ENCODE measurements around the gene BRSK1. TPM values are rescaled to one million over a fixed set of nuclear protein-coding genes. Genes with fewer than 3 reads are reported as not detected.

BRSK1 gene
- total and polyA plus RNA-seq, 4 donors = 46.4 to 206 (median 127) TPM

DNA sequence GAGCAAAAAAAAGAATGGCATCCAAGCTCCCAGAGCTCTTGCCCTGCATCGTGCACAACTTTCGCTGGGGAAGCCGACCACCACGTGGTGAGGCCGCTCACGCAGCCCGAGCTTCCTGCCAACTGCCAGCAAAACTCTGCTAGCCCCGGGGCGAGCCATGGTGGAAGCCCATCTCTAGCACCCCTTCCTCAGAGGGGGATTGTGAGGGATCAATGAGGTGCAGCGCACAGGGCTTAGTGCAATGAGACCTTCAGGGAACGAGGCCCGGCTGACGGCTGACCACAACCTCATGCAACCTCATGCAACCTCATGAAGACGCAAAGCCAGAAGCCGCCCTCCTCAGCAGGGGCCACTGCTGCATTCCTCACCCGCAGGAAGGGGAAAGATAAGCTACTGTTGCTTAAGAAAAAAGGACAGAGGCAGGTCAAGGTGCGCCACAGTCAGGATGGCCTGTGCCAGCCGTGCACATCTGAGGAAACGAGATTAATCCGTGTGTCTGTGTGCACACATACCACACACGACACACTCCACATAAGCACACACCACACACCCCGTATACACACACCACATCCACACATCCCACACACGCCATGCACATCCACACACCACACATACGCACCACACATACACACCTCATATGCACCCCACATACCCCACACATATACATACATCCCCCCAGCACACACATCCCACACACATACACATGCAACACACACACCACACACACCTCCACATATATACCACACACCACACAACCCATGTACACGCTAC, 13.4 kb upstream of the BRSK1 start:
- Histone ChIP-seq H3K27ac (ENCODE audit: low read depth, low read length) (no peak overlapping the region), H3K4me3 (ENCODE audit: low read depth, low read length) (no peak overlapping the region), H3K36me3 (ENCODE audit: control insufficient read depth, insufficient read depth, low read length) (peaks cover 69% of the 10 kb centered on the region), H3K4me1 (ENCODE audit: control insufficient read depth, insufficient read depth, low read length) (no peaks in the 10 kb centered on the region), H3K27me3 (ENCODE audit: control insufficient read depth, insufficient read depth, low read length) (no peaks in the 10 kb centered on the region), H3K9me3 (ENCODE audit: control insufficient read depth, insufficient read depth, low read length) (no peaks in the 10 kb centered on the region)
- no peak for DNase-seq (ENCODE audit: low read depth in 4 of 6, low spot score in 6 of 6)
- 93% methylated on average over 14 of the region's 25 CpGs for WGBS (ENCODE audit: insufficient coverage)

DNA sequence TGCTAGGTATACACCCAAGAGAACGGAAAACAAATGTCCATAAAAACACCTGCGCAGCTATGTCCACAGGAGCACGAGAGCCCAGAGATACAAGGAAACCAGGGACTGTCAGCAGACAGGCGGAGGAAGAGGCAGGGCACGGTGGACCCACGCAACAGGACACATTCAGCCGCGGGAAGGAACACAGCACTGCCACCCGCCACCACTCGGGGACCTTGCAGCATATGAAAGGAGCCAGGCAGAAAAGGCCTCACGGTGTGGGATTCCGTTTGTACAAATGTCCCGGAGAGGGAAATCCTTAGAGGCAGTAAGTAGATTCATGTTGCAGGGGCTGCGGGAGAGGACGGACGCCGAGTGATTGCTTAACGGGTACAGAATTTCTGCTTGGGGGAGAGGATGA, 11.7 kb upstream of the BRSK1 start:
- Histone ChIP-seq H3K27me3 (ENCODE audit: control insufficient read depth, insufficient read depth, low read length) (no peaks in the 10 kb centered on the region), H3K36me3 (ENCODE audit: control insufficient read depth, insufficient read depth, low read length) (peaks cover 76% of the 10 kb centered on the region), H3K4me3 (ENCODE audit: low read depth, low read length) (no peak overlapping the region)

DNA sequence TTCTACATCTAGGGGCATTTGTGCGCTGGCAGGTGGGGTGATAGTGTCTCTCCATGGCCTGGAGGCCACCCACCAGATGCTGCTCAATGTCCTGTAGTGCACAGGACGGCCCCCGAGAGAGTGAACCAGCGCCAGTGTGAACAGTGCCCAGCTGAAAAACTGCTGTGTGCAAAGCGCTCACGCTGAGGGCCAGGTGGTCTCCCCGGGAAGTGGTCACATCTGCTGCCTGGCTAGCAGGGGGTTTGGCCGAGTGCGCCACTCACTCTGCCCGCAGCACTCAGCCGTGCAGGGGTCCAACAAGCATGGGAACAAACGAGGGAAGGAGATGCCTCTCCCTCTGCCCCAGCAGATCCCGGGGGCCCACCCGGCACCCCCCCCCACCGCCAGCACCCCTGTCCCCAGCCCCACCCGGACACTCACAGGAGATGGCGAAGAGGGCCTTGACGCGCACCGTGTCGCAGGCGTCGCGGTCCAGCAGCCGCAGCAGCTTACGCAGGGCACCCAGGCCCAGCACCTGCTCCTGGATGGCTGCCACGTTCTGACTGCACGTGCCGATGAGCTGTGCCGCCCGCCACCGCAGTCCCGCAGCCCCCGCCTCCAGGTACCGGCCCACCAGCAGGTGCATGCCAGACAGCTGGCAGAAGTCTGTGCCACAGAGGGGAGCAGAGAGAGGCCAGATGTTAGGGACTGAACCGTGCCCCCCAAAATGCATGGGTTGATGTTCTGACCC, 9.7 kb upstream of the BRSK1 start:
- H3K4me1 ChIP-seq (ENCODE audit: control insufficient read depth, insufficient read depth, low read length) = peaks cover 11% of the 10 kb centered on the region
- peaks cover 81% of the 10 kb centered on the region for H3K36me3 ChIP-seq (ENCODE audit: control insufficient read depth, insufficient read depth, low read length)
- WGBS (ENCODE audit: insufficient coverage) = 85% methylated on average over 32 of the region's 36 CpGs
- no peaks in the 10 kb centered on the region for H3K27me3 ChIP-seq (ENCODE audit: control insufficient read depth, insufficient read depth, low read length)
- no peaks in the 10 kb centered on the region for H3K9me3 ChIP-seq (ENCODE audit: control insufficient read depth, insufficient read depth, low read length)
- peak in 1 of 6 donors; percentile 5 for DNase-seq (ENCODE audit: low read depth in 4 of 6, low spot score in 6 of 6)
- no peak overlapping the region for H3K4me3 ChIP-seq (ENCODE audit: low read depth, low read length)
- no peak overlapping the region for H3K27ac ChIP-seq (ENCODE audit: low read depth, low read length)

More for the DNA sequence above, 11.7 kb upstream of the BRSK1 start:
- no peak overlapping the region for H3K27ac ChIP-seq (ENCODE audit: low read depth, low read length)
- H3K4me1 ChIP-seq (ENCODE audit: control insufficient read depth, insufficient read depth, low read length) = no peaks in the 10 kb centered on the region
- H3K9me3 ChIP-seq (ENCODE audit: control insufficient read depth, insufficient read depth, low read length) = no peaks in the 10 kb centered on the region
- DNase-seq (ENCODE audit: low read depth in 4 of 6, low spot score in 6 of 6) = no peak
- WGBS (ENCODE audit: insufficient coverage) = 90% methylated on average over 18 of the region's 18 CpGs

DNA sequence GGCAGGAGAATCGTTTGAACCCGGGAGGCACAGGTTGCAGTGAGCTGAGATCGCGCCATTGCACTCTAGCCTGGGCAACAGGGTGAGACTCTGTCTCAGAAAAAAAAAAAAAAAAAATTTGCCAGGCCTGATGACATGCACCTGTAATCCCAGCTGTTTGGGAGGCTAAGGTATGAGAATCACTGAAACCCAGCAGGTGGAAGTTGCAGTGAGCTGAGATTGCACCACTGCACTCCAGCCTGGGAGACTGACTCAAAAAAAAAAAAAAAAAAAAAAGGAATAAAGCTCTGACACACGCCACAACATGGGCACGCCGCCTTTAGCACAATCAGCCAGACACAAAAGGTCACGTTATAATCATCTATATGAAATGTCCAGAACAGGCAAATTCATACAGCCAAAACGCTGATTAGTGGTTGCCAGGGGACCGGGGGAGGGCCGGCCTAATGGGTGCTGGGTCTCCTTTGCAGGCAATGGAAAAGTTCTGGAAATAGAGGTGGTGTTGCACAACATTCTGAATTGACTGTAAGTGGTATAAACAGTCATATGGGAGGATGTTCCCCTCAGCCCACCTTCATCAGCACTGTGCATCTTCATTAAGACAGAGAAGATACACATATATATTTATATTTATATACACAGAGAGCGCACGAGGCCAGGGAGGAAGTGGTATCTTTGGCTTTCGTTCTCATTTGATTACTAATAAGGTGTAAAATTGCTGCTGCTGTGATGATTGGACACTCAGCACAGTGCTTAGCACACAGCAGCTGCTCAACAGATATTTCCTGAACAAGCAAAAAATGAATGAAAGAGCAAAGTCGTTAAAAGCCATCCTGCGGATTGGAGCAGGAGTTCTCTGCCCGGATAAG, 7.7 kb upstream of the BRSK1 start:
- Histone ChIP-seq H3K36me3 (ENCODE audit: control insufficient read depth, insufficient read depth, low read length) (peaks cover 65% of the 10 kb centered on the region), H3K4me1 (ENCODE audit: control insufficient read depth, insufficient read depth, low read length) (peaks cover 26% of the 10 kb centered on the region), H3K27ac (ENCODE audit: low read depth, low read length) (no peak overlapping the region), H3K9me3 (ENCODE audit: control insufficient read depth, insufficient read depth, low read length) (no peaks in the 10 kb centered on the region), H3K4me3 (ENCODE audit: low read depth, low read length) (no peak overlapping the region), H3K27me3 (ENCODE audit: control insufficient read depth, insufficient read depth, low read length) (no peaks in the 10 kb centered on the region)
- DNase-seq (ENCODE audit: low read depth in 4 of 6, low spot score in 6 of 6) = no peak
- 95% methylated on average over 7 of the region's 17 CpGs for WGBS (ENCODE audit: insufficient coverage)

DNA sequence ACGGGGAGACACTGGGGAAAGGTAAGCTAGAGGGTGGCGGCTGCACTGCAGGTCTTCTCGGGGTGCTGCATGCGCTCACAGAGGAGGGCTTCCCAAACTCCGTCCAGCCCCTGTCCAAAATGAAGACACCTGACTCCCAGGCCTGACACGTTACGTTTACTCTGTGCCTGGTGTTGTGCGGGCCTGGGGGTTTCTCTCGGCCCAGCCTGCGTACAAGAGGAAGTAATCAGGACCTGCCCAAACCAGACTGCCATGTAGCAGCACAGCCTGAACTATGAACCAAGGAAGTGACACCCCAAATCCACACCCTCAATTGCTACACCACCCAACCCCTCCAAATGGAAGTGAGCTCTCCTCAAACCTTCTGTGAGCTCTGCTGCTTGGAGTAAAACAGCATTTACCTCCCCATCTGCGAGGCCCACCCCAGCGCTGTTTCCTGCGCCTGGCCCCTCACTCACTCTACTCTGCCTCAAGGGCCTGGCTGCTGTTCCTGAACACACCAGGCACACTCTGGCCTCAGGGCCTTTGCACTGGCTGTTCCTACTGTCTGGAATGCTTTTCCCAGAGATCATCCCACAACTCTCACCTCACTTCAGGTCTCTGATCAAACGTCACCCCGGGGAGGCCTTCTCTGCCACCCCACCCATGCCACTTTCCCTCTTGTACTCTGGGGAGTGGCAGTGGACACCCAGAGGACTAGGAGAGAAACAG, 6.9 kb upstream of the BRSK1 start:
- DNase-seq (ENCODE audit: low read depth in 4 of 6, low spot score in 6 of 6) = no peak
- no peaks in the 10 kb centered on the region for H3K27me3 ChIP-seq (ENCODE audit: control insufficient read depth, insufficient read depth, low read length)
- H3K27ac ChIP-seq (ENCODE audit: low read depth, low read length) = no peak overlapping the region
- H3K4me1 ChIP-seq (ENCODE audit: control insufficient read depth, insufficient read depth, low read length) = peaks cover 26% of the 10 kb centered on the region
- H3K4me3 ChIP-seq (ENCODE audit: low read depth, low read length) = no peak overlapping the region
- 90% methylated on average over 15 of the region's 15 CpGs for WGBS (ENCODE audit: insufficient coverage)
- peaks cover 57% of the 10 kb centered on the region for H3K36me3 ChIP-seq (ENCODE audit: control insufficient read depth, insufficient read depth, low read length)
- no peaks in the 10 kb centered on the region for H3K9me3 ChIP-seq (ENCODE audit: control insufficient read depth, insufficient read depth, low read length)

DNA sequence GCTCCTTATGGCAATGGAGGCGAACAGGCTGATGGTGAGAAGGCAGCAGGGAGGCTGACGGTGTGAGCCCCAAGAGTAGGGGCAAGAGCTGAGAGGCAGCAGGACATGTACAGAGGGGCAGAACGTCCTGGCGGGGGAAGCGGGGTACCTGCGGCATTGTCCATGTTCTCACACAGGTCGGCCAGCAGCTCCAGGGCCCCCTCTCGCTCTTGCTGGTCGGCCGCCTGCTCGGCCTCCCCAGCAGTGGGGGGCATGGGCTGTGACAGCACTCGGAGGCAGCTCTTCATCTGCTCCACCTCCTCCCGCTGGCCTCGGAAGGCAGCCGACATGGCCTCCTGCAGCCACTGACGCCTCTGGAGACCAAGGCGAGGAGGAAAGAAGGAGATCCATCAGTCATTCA, 6.3 kb upstream of the BRSK1 start:
- no peak for DNase-seq (ENCODE audit: low read depth in 4 of 6, low spot score in 6 of 6)
- Histone ChIP-seq H3K4me1 (ENCODE audit: control insufficient read depth, insufficient read depth, low read length) (peaks cover 26% of the 10 kb centered on the region), H3K9me3 (ENCODE audit: control insufficient read depth, insufficient read depth, low read length) (no peaks in the 10 kb centered on the region), H3K27ac (ENCODE audit: low read depth, low read length) (no peak overlapping the region), H3K36me3 (ENCODE audit: control insufficient read depth, insufficient read depth, low read length) (peaks cover 51% of the 10 kb centered on the region), H3K4me3 (ENCODE audit: low read depth, low read length) (no peak overlapping the region), H3K27me3 (ENCODE audit: control insufficient read depth, insufficient read depth, low read length) (no peaks in the 10 kb centered on the region)
- WGBS (ENCODE audit: insufficient coverage) = 73% methylated on average over 14 of the region's 17 CpGs

DNA sequence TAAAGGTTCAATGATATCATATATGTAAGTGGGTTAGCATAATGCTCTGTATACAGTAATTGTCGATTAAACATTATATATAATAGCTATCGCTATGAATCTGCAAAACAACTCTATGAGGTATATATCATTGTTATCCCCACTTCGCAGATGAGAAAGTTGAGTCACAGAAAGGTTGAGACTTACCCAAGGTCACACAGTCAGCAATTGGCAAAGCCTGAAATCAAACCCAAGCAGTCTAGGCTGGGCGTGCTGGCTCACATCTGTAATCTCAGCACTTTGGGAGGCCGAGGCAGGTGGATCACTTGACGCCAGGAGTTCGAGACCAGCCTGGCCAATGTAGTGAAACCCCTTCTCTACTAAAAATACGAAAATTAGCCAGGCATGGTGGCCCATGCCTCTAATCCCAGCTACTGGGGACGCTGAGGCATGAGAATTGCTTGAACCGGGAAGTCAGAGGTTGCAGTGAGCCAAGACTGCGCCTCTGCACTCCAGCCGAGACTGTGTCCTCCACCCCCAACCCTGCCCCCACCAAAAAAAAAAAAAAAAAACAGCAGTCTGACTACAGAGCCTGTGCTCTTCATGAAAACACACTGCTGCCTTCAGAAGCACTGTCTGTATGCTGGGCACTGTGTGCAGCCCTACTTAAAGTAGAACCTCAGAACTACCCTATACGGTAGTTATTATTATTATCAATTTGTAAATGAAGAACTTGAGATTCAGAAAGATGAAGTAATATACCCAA, 5.2 kb upstream of the BRSK1 start:
- no peak for DNase-seq (ENCODE audit: low read depth in 4 of 6, low spot score in 6 of 6)
- H3K9me3 ChIP-seq (ENCODE audit: control insufficient read depth, insufficient read depth, low read length) = no peaks in the 10 kb centered on the region
- H3K27ac ChIP-seq (ENCODE audit: low read depth, low read length) = no peak overlapping the region
- WGBS (ENCODE audit: insufficient coverage) = 90% methylated on average over 1 of the region's 13 CpGs
- no peaks in the 10 kb centered on the region for H3K27me3 ChIP-seq (ENCODE audit: control insufficient read depth, insufficient read depth, low read length)
- H3K36me3 ChIP-seq (ENCODE audit: control insufficient read depth, insufficient read depth, low read length) = peaks cover 41% of the 10 kb centered on the region
- no peak overlapping the region for H3K4me3 ChIP-seq (ENCODE audit: low read depth, low read length)
- peaks cover 35% of the 10 kb centered on the region for H3K4me1 ChIP-seq (ENCODE audit: control insufficient read depth, insufficient read depth, low read length)

DNA sequence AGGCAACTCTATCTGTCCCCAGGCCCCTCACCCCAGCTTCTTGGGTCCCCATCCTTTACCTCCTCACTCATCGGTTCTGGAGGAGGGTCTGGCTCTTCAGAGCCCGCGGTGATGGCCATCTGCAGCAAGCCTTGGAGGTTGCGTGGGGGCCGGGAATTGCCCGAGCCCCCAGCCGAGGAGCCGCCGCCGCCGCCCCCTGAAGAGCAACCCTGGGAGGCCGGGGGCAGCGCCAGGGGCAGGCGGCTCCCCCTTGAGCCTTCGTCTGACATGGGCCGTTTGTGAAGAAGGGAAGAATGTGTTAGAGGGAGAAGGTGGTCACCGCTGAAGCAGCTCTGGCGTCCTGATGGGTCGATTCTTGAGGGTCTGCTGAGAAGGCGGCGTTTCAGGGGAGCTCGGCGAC, 4.5 kb upstream of the BRSK1 start:
- no peaks in the 10 kb centered on the region for H3K9me3 ChIP-seq (ENCODE audit: control insufficient read depth, insufficient read depth, low read length)
- H3K4me3 ChIP-seq (ENCODE audit: low read depth, low read length) = peak overlapping the region; percentile 90
- H3K36me3 ChIP-seq (ENCODE audit: control insufficient read depth, insufficient read depth, low read length) = peaks cover 33% of the 10 kb centered on the region
- H3K27ac ChIP-seq (ENCODE audit: low read depth, low read length) = peak overlapping the region; percentile 95
- WGBS (ENCODE audit: insufficient coverage) = 1% methylated on average over 22 of the region's 23 CpGs
- no peaks in the 10 kb centered on the region for H3K27me3 ChIP-seq (ENCODE audit: control insufficient read depth, insufficient read depth, low read length)
- DNase-seq (ENCODE audit: low read depth in 4 of 6, low spot score in 6 of 6) = no peak
- H3K4me1 ChIP-seq (ENCODE audit: control insufficient read depth, insufficient read depth, low read length) = peaks cover 36% of the 10 kb centered on the region

Data from spinal cord (tissue), 10 donors.